HUES6 (cell line): ENCODE measurements around the gene RANGRF.

Source experiments
- H3K27ac ChIP-seq: 2 replicates; pipeline ENCODE4 v1.7.0; 2013; ENCODE audit warnings: low read depth, mild to moderate bottlenecking, low read length, inconsistent platforms
- H3K27me3 ChIP-seq: 2 replicates; pipeline ENCODE4 v1.6.1; 2013; ENCODE audit warnings: low read length; ENCODE audit not compliant: control insufficient read depth, insufficient read depth
- H3K36me3 ChIP-seq: 2 replicates; pipeline ENCODE4 v1.6.1; 2013; ENCODE audit warnings: low read length; ENCODE audit not compliant: control insufficient read depth, insufficient read depth
- H3K4me1 ChIP-seq: 2 replicates; pipeline ENCODE4 v1.6.1; 2013; ENCODE audit warnings: low read length; ENCODE audit not compliant: control insufficient read depth, insufficient read depth
- H3K4me3 ChIP-seq: 2 replicates; pipeline ENCODE4 v1.5.1; 2013; ENCODE audit warnings: low read depth, low read length
- H3K9ac ChIP-seq: one replicate; pipeline ENCODE4 v1.6.1; 2013; ENCODE audit warnings: mild to moderate bottlenecking, low read length
- H3K9me3 ChIP-seq: 2 replicates; pipeline ENCODE4 v1.6.1; 2013; ENCODE audit warnings: low read depth, low read length; ENCODE audit not compliant: control insufficient read depth, insufficient read depth

Gene RANGRF

GRCh38 chr17:8318010-8318935, 29.8 kb downstream of the RANGRF start:
- Histone ChIP-seq H3K4me3 (no peak overlapping the region), H3K4me1 (peaks cover 12% of the 10 kb centered on the region; the same call in 1 of the 2 replicates), H3K9me3 (no peaks in the 10 kb centered on the region), H3K36me3 (no peaks in the 10 kb centered on the region), H3K27me3 (peaks cover 47% of the 10 kb centered on the region), H3K9ac (no peak overlapping the region), H3K27ac (no peak overlapping the region)

DNA sequence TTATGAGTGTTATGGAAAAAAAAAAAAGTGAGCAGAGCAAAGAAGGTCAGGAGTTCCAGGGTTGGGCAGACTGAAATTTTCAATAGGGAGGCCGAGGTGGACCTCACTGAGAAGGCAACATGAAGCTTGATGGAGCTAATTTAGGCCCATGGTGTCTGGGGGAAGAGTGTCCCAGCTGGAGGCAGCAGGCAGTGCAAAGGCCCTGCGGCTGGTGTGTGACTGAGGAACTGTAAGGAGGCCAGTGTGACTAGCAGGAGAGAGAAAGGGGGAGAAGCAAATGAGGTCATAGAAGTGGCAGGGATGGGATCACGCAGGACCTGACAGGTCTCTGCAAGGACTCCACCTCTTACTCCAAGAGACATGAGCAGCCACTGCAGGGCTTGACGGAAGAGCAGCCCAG, 31.8 kb downstream of the RANGRF start:
- H3K4me3 ChIP-seq: no peak overlapping the region
- H3K9ac ChIP-seq: no peak overlapping the region
- peaks cover 39% of the 10 kb centered on the region for H3K27me3 ChIP-seq
- H3K36me3 ChIP-seq: no peaks in the 10 kb centered on the region
- peaks cover 6% of the 10 kb centered on the region; the same call in 1 of the 2 replicates for H3K4me1 ChIP-seq
- H3K27ac ChIP-seq: no peak overlapping the region
- H3K9me3 ChIP-seq: no peaks in the 10 kb centered on the region

DNA sequence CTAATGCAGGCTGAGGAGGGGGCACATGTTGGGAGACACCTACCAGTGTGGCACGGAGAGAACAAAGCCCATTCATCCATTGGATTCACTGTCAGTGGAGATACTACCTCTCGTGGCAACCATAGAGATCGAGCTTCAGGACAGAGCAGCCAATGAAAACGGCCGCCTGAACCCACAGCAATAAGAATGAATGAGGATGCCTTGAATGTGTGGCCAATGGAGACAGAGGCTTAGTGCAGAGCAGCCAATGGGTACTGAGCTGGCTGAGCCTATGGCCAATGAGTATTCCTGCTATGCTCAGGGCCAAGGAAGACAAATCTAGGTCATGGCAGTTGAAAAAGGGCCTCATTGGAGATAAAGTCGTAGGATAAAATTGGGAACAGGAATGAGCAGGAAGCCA, 32.5 kb downstream of the RANGRF start:
- Histone ChIP-seq H3K27me3 (peaks cover 36% of the 10 kb centered on the region), H3K9ac (no peak overlapping the region), H3K36me3 (no peaks in the 10 kb centered on the region), H3K4me1 (no peaks in the 10 kb centered on the region; the same call in 1 of the 2 replicates), H3K9me3 (no peaks in the 10 kb centered on the region), H3K4me3 (no peak overlapping the region), H3K27ac (no peak overlapping the region)

GRCh38 chr17:8322061-8322460, 33.6 kb downstream of the RANGRF start:
- Histone ChIP-seq H3K4me1 (no peaks in the 10 kb centered on the region; the same call in 1 of the 2 replicates), H3K27ac (no peak overlapping the region), H3K4me3 (no peak overlapping the region), H3K27me3 (peaks cover 35% of the 10 kb centered on the region), H3K36me3 (no peaks in the 10 kb centered on the region), H3K9me3 (no peaks in the 10 kb centered on the region), H3K9ac (no peak overlapping the region)

GRCh38 chr17:8324132-8324531, 35.7 kb downstream of the RANGRF start:
- Histone ChIP-seq H3K27me3 (peaks cover 30% of the 10 kb centered on the region), H3K4me1 (peaks cover 4% of the 10 kb centered on the region; the same call in 1 of the 2 replicates), H3K4me3 (no peak overlapping the region), H3K9ac (no peak overlapping the region), H3K27ac (no peak overlapping the region), H3K36me3 (no peaks in the 10 kb centered on the region), H3K9me3 (no peaks in the 10 kb centered on the region)

DNA sequence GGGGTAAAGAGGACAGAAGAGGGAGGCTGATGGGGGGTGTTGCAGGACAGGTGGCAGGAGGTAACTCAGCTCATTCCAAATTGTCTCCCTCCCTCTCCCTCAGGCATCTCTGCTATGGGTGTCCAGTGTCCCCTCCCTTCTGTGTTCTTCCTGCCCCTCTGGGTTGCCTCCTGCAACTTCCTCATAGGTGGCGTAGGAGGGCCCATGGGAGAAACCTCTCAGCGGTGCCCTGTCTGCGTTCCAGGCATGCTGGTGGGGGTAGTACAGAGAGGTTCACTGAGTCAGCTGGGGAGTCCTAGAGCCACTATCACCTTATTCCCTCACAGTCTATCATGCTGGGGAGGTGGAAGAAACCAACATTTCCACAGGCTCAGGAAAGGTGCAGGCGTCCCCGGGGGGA, 36.5 kb downstream of the RANGRF start:
- peaks cover 30% of the 10 kb centered on the region for H3K27me3 ChIP-seq
- H3K9ac ChIP-seq: no peak overlapping the region
- H3K36me3 ChIP-seq: no peaks in the 10 kb centered on the region
- peaks cover 4% of the 10 kb centered on the region; the same call in 1 of the 2 replicates for H3K4me1 ChIP-seq
- no peaks in the 10 kb centered on the region for H3K9me3 ChIP-seq
- H3K27ac ChIP-seq: no peak overlapping the region
- no peak overlapping the region for H3K4me3 ChIP-seq

DNA sequence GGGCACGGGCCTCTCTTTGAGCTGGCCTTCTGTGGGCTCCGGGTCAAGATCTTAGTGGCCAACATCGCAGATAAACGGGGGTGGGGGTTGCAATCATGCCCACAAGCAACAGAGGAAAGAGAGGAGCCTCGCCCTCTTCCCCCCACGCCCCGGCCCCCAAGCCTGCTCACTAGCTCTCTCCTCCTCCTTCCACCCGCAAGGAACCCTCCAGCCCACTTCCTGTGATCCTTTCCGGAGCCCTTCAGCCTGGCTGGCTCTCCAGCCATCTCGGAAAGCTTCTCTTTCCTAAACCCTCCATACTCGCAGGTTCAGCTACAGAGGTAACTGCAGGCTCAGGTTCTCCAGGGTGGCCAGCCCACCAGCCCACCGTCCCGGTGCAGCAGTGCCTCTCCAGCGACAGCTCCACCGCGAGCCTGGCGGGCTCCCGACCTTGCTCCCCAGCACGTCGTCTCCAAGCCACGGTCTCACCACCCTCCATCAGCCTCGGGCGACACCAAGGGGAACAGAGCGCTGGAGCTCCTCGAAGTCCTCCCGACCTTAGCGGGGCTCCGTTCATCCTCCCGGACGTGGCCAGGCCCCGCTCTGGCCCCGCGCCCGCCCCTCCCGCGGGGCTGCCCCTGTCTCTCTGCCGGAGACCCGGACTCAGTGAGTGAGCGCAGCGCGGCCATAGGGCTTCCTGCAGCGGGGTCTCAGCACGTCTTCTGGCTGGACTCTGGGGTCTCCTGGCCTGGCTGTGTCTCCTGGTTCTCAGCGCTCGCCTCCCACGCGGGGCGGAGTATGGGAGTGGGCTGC, 38.2 kb downstream of the RANGRF start:
- peaks cover 30% of the 10 kb centered on the region for H3K27me3 ChIP-seq
- H3K9ac ChIP-seq: peak overlapping the region; percentile 33
- H3K36me3 ChIP-seq: no peaks in the 10 kb centered on the region
- peaks cover 4% of the 10 kb centered on the region; the same call in 1 of the 2 replicates for H3K4me1 ChIP-seq
- H3K4me3 ChIP-seq: peak overlapping the region; percentile 85
- H3K9me3 ChIP-seq: no peaks in the 10 kb centered on the region
- H3K27ac ChIP-seq: no peak overlapping the region

- Histone ChIP-seq H3K9me3 (no peaks in the 10 kb centered on the region), H3K4me3 (peak overlapping the region; percentile 85), H3K9ac (peak overlapping the region; percentile 33)
These were observed 38.8 kb downstream of the RANGRF start for GRCh38 chr17:8327303-8327649.

GRCh38 chr17:8332128-8332527, 43.7 kb downstream of the RANGRF start:
- Histone ChIP-seq H3K4me1 (peaks cover 3% of the 10 kb centered on the region; the same call in 1 of the 2 replicates), H3K4me3 (no peak overlapping the region), H3K9me3 (no peaks in the 10 kb centered on the region), H3K36me3 (no peaks in the 10 kb centered on the region), H3K27me3 (peaks cover 9% of the 10 kb centered on the region), H3K27ac (no peak overlapping the region), H3K9ac (no peak overlapping the region)

More at GRCh38 chr17:8327303-8327649, 38.8 kb downstream of the RANGRF start:
- H3K27ac ChIP-seq: no peak overlapping the region
- no peaks in the 10 kb centered on the region for H3K36me3 ChIP-seq
- H3K27me3 ChIP-seq: peaks cover 30% of the 10 kb centered on the region
- H3K4me1 ChIP-seq: peaks cover 4% of the 10 kb centered on the region; the same call in 1 of the 2 replicates

DNA sequence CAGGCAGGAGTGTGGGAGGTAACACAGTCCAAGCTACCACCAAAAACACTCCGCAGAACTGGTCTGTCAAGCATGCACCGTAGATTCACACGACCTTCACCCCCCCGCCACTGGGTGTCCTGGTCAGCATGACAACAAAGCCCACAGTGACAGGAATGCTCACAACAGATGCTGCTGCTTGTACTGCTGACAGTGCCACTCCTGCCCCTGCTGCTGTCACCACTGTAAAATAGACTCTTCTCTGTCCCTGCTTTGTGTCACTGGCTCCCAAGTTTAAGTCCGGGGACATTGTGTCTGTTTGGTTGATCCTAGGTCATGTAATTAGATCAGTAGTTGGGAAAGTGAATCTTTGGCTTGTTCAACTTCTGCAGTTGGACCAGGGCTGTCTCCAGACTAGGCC, 44.2 kb downstream of the RANGRF start:
- no peak overlapping the region for H3K27ac ChIP-seq
- no peaks in the 10 kb centered on the region for H3K9me3 ChIP-seq
- H3K4me1 ChIP-seq: 0 out of 2 replicates have a peak, but pooled peaks cover 1% of the 10 kb centered on the region

DNA sequence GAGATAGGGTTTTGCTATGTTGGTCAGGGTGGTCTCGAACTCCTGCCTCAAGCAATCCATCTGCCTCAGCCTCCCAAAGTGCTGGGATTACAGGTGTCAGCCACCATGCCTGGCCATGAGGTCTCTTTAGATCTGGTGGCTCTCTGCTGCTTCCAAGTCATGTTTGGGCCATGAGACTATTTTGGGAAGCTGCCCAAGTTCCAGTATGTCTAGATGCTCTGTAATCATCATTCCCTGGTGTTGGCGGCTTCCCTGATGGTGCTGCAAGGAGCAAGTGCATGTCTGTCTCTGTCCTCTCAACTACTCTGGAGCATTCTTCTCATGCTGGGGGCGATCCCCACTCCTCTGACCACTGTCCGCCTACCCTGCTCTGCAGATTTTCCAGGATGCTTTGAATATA, 44.8 kb downstream of the RANGRF start:
- Histone ChIP-seq H3K27me3 (no peaks in the 10 kb centered on the region), H3K9me3 (no peaks in the 10 kb centered on the region), H3K27ac (no peak overlapping the region)

More for the DNA sequence above, 44.2 kb downstream of the RANGRF start:
- Histone ChIP-seq H3K4me3 (no peak overlapping the region), H3K27me3 (peaks cover 3% of the 10 kb centered on the region), H3K9ac (no peak overlapping the region), H3K36me3 (no peaks in the 10 kb centered on the region)

More for the DNA sequence above, 44.8 kb downstream of the RANGRF start:
- H3K4me3 ChIP-seq: no peak overlapping the region
- no peaks in the 10 kb centered on the region for H3K36me3 ChIP-seq
- H3K4me1 ChIP-seq: peaks cover 7% of the 10 kb centered on the region
- no peak overlapping the region for H3K9ac ChIP-seq
